Spleen (tissue), 7 donors: Measurements from ENCODE around the gene ANKFY1.

Experiments
- CTCF ChIP-seq, 11 experiments: fragments of 200-600 bp in 7 of 11; fragments of 450-650 bp in 4 of 11; sonication (generic) in 4 of 11; IDR thresholded peaks in 8 of 11; conservative IDR thresholded peaks in 3 of 11; 1 replicate in 7 of 11; 2 replicates in 4 of 11; pipeline versions ENCODE4 v1.4.0 to v1.8.0; 2016 to 2021; ENCODE audit warnings: antibody characterized with exemption in 11 of 11, inconsistent platforms in 4 of 11, mild to moderate bottlenecking in 1 of 11
- POLR2A ChIP-seq, 3 donors: fragments of 450-650 bp; IDR thresholded peaks; one replicate each; pipeline ENCODE4 v1.5.1; 2017; ENCODE audit warnings: antibody characterized with exemption in 3 of 3, mild to moderate bottlenecking in 1 of 3
- POLR2AphosphoS5 ChIP-seq, 3 donors: sonication (generic); formaldehyde crosslinking; IDR thresholded peaks; one replicate each; pipeline ENCODE4 v1.5.1; 2017; ENCODE audit warnings: antibody characterized with exemption in 3 of 3
- donor health status: DM: no; HTN: no; CAD: no; lungs with moderate emphysema.
- donor health status: DM: no; HTN: no; CAD: no.
- donor health status: DM: no; HTN: no; CAD: no.

- no peak for TF ChIP-seq CTCF (IDR thresholded peaks at IDR 0.05 in 8 of 11, conservative IDR thresholded peaks at IDR 0.05 in 3 of 11)
- peak in 1 of 3 donors; percentile 53 for TF ChIP-seq POLR2AphosphoS5 (IDR thresholded peaks at IDR 0.05)
- TF ChIP-seq POLR2A (IDR thresholded peaks at IDR 0.05) = no peak
Observed at GRCh38 chr17:4177806-4178205, 86.0 kb downstream of the ANKFY1 start.
